SU-DHL-6 (cell line): Measurements from ENCODE around the gene BLTP2.
"Not testable (repeated sequence)": the region's sequence is repeated elsewhere in the genome, so short reads cannot be mapped to it uniquely, and the experiment has no call there.

Source experiments
- H2AFZ ChIP-seq: fragments of 200-600 bp; sonication (generic); 2 replicates; pipeline ENCODE4 v1.6.1; 2014; ENCODE audit warnings: low read depth, mild to moderate bottlenecking, moderate library complexity, mixed read lengths, antibody characterized with exemption, low read length; ENCODE audit not compliant: severe bottlenecking
- H3F3A ChIP-seq: fragments of 200-600 bp; shearing (Covaris generic); 2 replicates; pipeline ENCODE4 v1.6.0; 2016; ENCODE audit warnings: antibody characterized with exemption, mild to moderate bottlenecking; ENCODE audit not compliant: insufficient read depth
- H3K27ac ChIP-seq: fragments of 200-600 bp; sonication (generic); 2 replicates; pipeline ENCODE4 v1.5.1; 2016; ENCODE audit warnings: low read depth, mild to moderate bottlenecking, low read length, moderate library complexity, mixed read lengths
- H3K27me3 ChIP-seq: fragments of 200-600 bp; sonication (generic), shearing (Covaris generic); 2 replicates; pipeline ENCODE4 v1.6.0; 2014; ENCODE audit warnings: mild to moderate bottlenecking, low read length
- H3K36me3 ChIP-seq: fragments of 200-600 bp; sonication (generic); 2 replicates; pipeline ENCODE4 v1.6.1; 2014; ENCODE audit warnings: mild to moderate bottlenecking, low read length, mixed read lengths
- H3K4me2 ChIP-seq: fragments of 300-600, 200-600 bp; shearing (Covaris generic), sonication (generic); 2 replicates; pipeline ENCODE4 v1.6.0; 2014; ENCODE audit warnings: low read length, low read depth, mild to moderate bottlenecking; ENCODE audit not compliant: poor library complexity, severe bottlenecking
- H3K4me3 ChIP-seq: fragments of 200-600 bp; sonication (generic); 2 replicates; pipeline ENCODE4 v1.5.1; 2014; ENCODE audit warnings: antibody characterized with exemption, low read length, mild to moderate bottlenecking, mixed read lengths; ENCODE audit not compliant: insufficient read depth, poor library complexity, severe bottlenecking
- H3K79me2 ChIP-seq: fragments of 200-600 bp; sonication (generic); 2 replicates; pipeline ENCODE4 v1.6.1; 2014; ENCODE audit warnings: mild to moderate bottlenecking, low read length, moderate library complexity; ENCODE audit not compliant: insufficient read depth
- H3K9ac ChIP-seq: fragments of 200-600 bp; sonication (generic); 2 replicates; pipeline ENCODE4 v1.7.0; 2014; ENCODE audit warnings: mild to moderate bottlenecking, low read length
- H3K9me2 ChIP-seq: fragments of 200-600 bp; sonication (generic); replicated peaks from 2 replicates; pipeline ENCODE4 v1.6.1; 2014; ENCODE audit warnings: low read length; ENCODE audit not compliant: insufficient read depth
- H3K9me3 ChIP-seq: fragments of 200-600 bp; sonication (generic); 2 replicates; pipeline ENCODE4 v1.6.1; 2014; ENCODE audit warnings: low read length, mixed read lengths; ENCODE audit not compliant: insufficient read depth
- H4K20me1 ChIP-seq: fragments of 200-600 bp; sonication (generic); 2 replicates; pipeline ENCODE4 v1.6.1; 2014; ENCODE audit warnings: low read depth, mild to moderate bottlenecking, antibody characterized with exemption, low read length, moderate library complexity, mixed read lengths
- CTCF ChIP-seq: fragments of 200-600 bp; sonication (generic); IDR thresholded peaks from one replicate; pipeline ENCODE4 v1.5.1; 2017; ENCODE audit warnings: antibody characterized with exemption, mild to moderate bottlenecking, low read length, moderate library complexity; ENCODE audit not compliant: insufficient read depth, poor library complexity, severe bottlenecking
- EZH2phosphoT487 ChIP-seq: fragments of 200-600 bp; sonication (generic), shearing (Covaris generic); conservative IDR thresholded peaks from 2 replicates; pipeline ENCODE4 v1.6.1; 2018; ENCODE audit warnings: mild to moderate bottlenecking, antibody characterized with exemption, low read length, moderate library complexity, mixed read lengths

BLTP2 gene

GRCh38 chr17:28612531-28612930 is 32.4 kb downstream of the BLTP2 start:
- Histone ChIP-seq H3K79me2 (no peaks in the 10 kb centered on the region), H3K9ac (no peak overlapping the region), H3K27ac (no peak overlapping the region), H3K4me2 (no peak overlapping the region), H2AFZ (no peak overlapping the region), H3K4me3 (no peak overlapping the region), H3K9me3 (no peaks in the 10 kb centered on the region), H3K9me2 (no peaks in the 10 kb centered on the region), H4K20me1 (no peaks in the 10 kb centered on the region), H3F3A (0 out of 2 replicates have a peak, but pooled peaks cover 4% of the 10 kb centered on the region), H3K27me3 (no peaks in the 10 kb centered on the region), H3K36me3 (peaks cover 29% of the 10 kb centered on the region)
- TF ChIP-seq CTCF (no peak), EZH2phosphoT487 (no peak)

- Histone ChIP-seq H3K9me3 (no peaks in the 10 kb centered on the region), H3K9ac (no peak overlapping the region), H3K27ac (no peak overlapping the region), H3K4me3 (no peak overlapping the region), H3K27me3 (no peaks in the 10 kb centered on the region), H3K36me3 (peaks cover 17% of the 10 kb centered on the region), H4K20me1 (no peaks in the 10 kb centered on the region), H3K9me2 (no peaks in the 10 kb centered on the region), H3K4me2 (no peak overlapping the region), H3F3A (0 out of 2 replicates have a peak, but pooled peaks cover 4% of the 10 kb centered on the region), H2AFZ (no peak overlapping the region), H3K79me2 (no peaks in the 10 kb centered on the region)
- TF ChIP-seq EZH2phosphoT487 = no peak
- TF ChIP-seq CTCF = no peak
These were observed 34.6 kb downstream of the BLTP2 start for GRCh38 chr17:28610376-28610775.

- not testable (repeated sequence) for H3K27ac ChIP-seq, H3K4me2 ChIP-seq, H3K9me3 ChIP-seq, H3K4me3 ChIP-seq, H3K79me2 ChIP-seq, H3K36me3 ChIP-seq, H3K9me2 ChIP-seq, H3K27me3 ChIP-seq, H2AFZ ChIP-seq, H3K9ac ChIP-seq, H4K20me1 ChIP-seq
- peaks cover 17% of the 10 kb centered on the region for H3F3A ChIP-seq
These were observed 40.9 kb downstream of the BLTP2 start for GRCh38 chr17:28604031-28604430.

GRCh38 chr17:28599311-28600184 is 45.4 kb downstream of the BLTP2 start:
- H3K9me3 ChIP-seq = no peaks in the 10 kb centered on the region
- peak overlapping the region; percentile 75 for H3K27ac ChIP-seq

More at GRCh38 chr17:28599311-28600184, 45.4 kb downstream of the BLTP2 start:
- Histone ChIP-seq H3K36me3 (no peaks in the 10 kb centered on the region; the same call in 1 of the 2 replicates), H3K9me2 (no peaks in the 10 kb centered on the region), H4K20me1 (no peaks in the 10 kb centered on the region), H3F3A (peaks cover 13% of the 10 kb centered on the region), H3K79me2 (peaks cover 29% of the 10 kb centered on the region), H3K4me3 (peak overlapping the region; percentile 91), H2AFZ (peak overlapping the region; percentile 52), H3K4me2 (peak overlapping the region; percentile 83), H3K9ac (peak overlapping the region; percentile 88), H3K27me3 (no peaks in the 10 kb centered on the region)
- TF ChIP-seq EZH2phosphoT487 (no peak), CTCF (no peak)
